GM21786 (cell line): ENCODE measurements around the gene GPR107.

ENCODE experiments used
- ATAC-seq: cut with Tn5 transposase; IDR thresholded peaks from one replicate; pipeline ENCODE4 v1.9.1; 2021; ENCODE audit not compliant: unreplicated experiment

Gene GPR107

DNA sequence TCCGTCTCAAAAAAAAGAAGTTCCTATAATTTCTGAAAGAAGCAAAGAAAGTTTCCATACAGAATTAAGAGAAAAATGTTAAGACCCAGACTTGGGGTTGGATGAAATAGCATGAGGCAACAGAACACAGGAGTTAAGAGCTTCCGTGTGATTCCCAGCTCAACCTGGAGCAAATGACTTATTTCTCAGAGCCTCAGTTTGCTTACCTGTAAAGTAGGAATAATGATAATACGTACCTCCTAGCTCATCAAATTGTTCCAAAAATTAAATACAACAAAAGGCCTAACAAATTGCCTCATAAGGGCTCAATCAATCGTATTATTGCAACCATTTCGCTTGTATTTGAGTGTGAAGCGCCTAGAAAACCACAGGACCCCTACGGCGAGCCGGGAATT is 600 bp upstream of the GPR107 start:
- no peak for ATAC-seq

DNA sequence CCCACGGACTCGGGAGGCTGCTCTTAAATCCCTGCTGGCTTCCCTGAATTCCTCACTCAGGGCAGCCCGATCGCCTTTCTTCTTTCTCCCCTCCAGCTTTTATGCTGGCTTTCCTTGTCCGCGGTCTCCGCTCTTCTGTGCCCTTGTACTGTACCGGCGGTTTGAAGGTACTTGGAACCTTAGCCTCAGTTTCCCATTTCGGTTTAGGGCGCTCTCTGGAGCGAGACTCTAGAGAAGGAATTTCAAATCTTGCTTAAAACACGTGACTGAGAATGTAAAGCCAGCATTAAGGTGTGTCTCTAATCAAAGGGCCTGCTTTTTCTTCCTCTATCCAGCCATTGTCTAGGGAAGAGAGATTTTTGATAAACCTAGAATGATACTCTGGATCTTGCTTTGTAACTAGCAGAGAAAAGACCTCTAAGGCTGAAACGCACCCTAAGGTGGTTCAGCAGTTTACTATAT is 650 bp downstream of the GPR107 start:
- ATAC-seq: no peak

DNA sequence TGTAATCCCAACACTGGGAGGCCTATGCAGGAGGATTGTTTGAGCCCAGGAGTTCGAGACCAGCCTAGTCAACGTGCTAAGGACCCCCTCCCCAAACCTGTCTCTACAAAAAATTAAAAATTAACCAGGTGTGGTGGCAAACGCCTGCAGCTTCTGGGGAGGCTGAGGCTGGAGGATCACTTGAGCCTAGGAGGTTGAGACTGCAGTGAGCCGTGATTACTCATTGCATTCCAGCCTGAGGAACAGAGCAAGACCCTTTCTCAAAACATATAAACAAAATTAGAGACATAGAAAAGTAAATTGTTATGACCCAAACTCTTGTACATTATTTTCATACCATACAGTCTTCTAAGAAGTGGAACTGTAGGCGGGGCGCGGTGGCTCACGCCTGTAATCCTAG is 1.1 kb downstream of the GPR107 start:
- no peak for ATAC-seq

- no peak for ATAC-seq
These were observed 4.4 kb downstream of the GPR107 start for GRCh38 chr9:130058154-130058553.

GRCh38 chr9:130058887-130059286 is 5.2 kb downstream of the GPR107 start:
- ATAC-seq: no peak

- no peak for ATAC-seq
These were observed 6.6 kb downstream of the GPR107 start for GRCh38 chr9:130060296-130060695.

- ATAC-seq: no peak
These were observed 9.0 kb downstream of the GPR107 start for GRCh38 chr9:130062750-130063149.

DNA sequence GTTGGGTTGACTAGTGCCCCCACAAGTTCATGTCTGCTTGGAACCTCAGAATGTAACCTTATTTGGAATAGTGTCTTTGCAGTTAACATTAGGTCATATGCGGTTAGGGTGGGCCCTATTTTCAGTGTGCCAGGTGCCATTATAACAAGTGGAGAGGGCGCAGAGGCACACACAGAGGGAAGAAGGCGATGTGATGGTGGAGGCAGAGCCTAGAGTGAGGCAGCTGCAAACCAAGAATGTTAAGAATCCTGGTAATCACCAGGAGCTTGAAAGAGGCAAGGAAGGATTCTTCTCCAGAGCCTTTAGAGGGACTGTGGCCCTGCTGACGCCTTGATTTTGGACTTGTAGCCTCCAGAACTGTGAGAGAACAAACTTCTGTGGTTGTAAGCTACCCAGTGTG is 10.9 kb downstream of the GPR107 start:
- ATAC-seq: no peak

GRCh38 chr9:130069048-130069447 is 15.3 kb downstream of the GPR107 start:
- ATAC-seq: no peak

DNA sequence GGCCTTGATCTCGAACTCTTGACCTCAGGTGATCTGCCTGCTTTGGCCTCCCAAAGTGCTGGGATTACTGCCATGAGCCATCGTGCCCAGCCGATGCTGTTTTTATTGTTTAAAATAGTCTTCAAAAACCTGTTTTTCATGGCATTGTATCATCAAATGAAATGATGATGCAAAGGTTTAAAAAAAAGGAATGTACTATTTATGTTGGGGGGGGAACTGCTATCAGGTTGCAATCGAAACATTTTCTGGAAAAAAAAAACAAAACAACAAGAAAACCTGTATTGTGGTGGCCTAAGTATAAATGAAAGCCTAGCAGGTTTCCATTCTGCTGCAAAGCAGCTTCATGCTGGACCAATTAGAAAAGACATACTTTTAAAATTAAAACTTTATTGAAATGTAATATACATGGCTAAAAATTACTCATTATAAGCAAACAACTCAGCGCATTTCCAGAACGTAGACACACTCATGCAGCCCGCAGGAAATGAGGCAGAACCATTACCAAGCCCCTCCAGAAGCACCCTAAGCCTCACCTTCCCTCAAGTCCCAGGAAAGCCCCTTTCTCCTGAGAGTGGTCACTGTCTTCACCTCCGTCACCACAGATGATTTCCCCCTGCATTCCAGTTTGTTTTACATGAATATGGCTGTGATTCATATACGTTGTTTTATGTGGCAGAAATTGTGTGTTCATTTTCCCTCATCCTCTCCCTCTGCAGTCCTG is 19.0 kb downstream of the GPR107 start:
- no peak for ATAC-seq

DNA sequence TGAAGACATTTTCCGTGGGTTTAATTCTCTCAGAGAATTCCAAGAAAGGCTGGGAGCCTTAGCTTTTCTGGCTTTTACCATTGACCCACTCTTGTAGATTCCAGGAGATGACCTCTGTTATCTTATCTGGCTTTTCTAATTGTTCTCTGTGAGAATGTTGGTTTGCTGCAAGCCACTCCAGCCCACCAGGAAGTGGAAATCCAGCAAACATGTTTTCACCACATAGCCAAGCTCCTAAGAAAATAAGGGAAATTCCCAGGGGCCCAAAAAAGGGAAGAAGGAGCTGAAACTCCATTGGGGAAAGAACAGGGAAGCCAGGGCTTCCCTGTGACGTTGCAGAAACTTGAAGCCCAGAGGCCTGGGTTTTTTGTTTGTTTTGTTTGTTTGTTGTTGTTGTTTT is 19.7 kb downstream of the GPR107 start:
- ATAC-seq: no peak

DNA sequence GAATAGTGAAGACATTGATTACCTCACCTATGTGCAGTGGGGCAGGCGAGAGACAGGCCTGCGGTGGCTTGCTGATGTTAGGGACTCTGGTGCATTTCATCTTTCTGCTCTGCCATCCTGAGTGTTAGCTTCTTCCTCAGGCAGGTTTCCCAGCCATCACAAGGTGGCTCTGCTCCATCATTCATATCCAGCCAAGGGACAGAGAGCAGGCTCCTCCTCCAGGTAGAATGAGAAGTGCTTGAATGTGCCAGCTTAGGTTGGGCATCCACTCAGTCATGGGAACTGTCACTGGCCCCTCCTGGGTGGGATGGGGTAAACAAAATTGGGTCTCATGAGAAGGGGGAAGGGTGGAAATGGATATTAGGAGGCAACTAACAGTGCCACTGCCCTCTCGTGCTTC is 24.8 kb downstream of the GPR107 start:
- ATAC-seq: no peak

DNA sequence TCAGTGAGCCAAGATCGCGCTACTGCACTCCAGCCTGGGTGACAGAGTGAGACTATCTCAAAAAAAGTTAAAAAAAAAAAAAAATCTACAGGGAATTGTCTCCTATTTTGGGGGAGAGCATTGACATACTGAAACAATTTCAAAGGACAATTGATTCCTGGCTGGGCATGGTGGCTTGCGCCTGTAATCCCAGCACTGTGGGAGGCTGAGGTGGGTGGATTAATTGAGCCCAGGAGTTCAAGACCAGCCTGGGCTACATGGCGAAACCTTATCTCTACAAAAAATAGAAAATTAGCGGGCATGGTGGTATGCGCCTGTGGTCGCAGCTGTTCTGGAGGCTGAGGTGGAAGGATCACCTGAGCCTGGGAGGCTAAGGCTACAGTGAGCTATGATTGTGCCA is 30.6 kb downstream of the GPR107 start:
- ATAC-seq: no peak

DNA sequence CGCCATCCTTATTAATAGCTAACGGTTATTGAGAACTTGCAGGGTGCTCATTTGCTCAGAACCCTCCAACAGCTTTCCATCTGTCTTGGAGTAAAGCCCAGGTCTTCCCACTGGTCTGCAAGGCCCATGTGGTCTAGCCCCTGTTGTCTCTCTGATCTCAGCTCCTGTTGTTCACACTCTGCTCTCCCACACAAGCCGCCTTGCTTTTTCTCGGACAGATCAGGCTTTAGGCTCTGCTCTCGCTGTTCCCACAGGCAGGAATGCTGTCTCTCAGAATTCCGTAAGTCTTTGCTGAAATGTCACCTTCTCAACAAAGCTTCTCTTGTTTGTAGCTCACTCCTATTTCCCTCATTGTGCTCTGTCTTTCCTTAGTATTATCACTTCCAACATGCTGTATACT is 34.3 kb downstream of the GPR107 start:
- no peak for ATAC-seq

- no peak for ATAC-seq
These were observed 35.4 kb downstream of the GPR107 start for GRCh38 chr9:130089141-130089540.

- ATAC-seq: no peak
These were observed 37.2 kb downstream of the GPR107 start for GRCh38 chr9:130090915-130091314.

GRCh38 chr9:130092910-130093309 is 39.2 kb downstream of the GPR107 start:
- no peak for ATAC-seq

DNA sequence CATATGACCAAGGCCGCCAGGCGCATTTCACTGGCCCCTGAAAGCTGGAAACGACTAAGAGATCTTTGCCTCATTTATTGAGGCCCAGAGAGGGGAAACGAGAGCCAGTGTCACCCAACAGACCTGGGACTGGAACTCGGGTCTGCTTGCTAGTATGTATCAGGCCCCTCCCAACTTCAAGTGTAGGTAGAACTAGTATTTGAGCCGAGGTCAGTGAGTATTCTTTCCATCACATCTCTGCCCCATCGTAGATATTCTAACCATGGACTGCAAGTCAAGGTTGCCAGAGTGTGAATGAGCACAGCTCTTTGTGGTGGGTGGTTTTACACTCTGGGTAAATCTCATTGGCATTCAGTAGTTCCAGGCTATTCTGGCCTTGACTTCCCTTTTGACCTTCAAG is 42.2 kb downstream of the GPR107 start:
- no peak for ATAC-seq

DNA sequence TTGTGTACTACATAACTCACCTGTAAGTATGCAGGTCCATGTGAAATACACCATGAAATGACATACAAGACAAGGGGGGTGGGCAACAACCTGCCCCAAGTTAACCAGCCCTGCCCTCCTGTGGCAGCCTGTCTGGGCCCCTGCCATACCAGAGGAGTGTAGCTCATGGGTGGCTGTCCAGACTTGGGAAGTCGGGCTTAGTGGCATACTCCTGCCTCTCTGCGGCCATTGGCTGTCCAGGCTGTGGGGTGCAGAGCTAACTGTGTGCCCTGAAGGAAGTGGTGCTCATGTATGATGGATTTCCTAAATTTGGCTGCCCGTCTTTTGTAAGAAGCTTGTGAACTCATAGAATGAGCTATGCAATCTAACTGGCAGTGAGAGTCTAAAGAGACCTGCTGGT is 47.0 kb downstream of the GPR107 start:
- no peak for ATAC-seq

DNA sequence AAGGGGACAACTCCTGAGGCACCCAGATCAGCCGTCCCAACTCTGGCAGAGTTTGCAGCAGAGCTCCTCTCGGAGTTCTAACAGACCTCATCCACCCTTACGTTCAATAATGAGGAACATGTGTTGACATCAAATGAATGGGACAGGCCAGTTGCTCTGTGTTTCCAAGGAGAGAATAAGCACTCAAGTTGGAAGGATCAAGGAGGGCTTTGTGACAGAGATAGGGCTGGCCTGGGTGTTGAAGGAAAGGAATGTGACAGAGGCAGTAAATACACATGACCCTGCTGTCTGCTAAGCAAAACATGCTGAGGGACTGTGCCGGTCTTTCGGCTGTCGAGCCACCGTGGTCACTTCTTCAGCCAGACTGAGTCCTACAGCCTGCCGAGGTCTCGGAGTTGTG is 48.2 kb downstream of the GPR107 start:
- no peak for ATAC-seq

- no peak for ATAC-seq
These were observed 50.9 kb downstream of the GPR107 start for GRCh38 chr9:130104491-130105193.

- ATAC-seq: no peak
These were observed 53.1 kb downstream of the GPR107 start for GRCh38 chr9:130106860-130107233.
